DOHH2 (cell line): ENCODE data around the gene GOSR2.

ENCODE experiments used
- EZH2phosphoT487 ChIP-seq: fragments of 200-600 bp; sonication (generic); IDR thresholded peaks from 2 replicates; pipeline ENCODE4 v1.6.1; 2017; ENCODE audit warnings: borderline replicate concordance, mild to moderate bottlenecking, antibody characterized with exemption, low read length, moderate library complexity, mixed read lengths
- TF ChIP-seq, protein P1 (sequence below): fragments of 200-600 bp; sonication (generic); IDR thresholded peaks from one replicate; pipeline ENCODE4 v1.5.1; 2014; ENCODE audit warnings: antibody characterized with exemption, mild to moderate bottlenecking, low read depth, low read length; ENCODE audit not compliant: poor library complexity, severe bottlenecking

GRCh38 chr17:46991617-46992016, 68.7 kb downstream of the GOSR2 start:
- TF ChIP-seq, protein P1, sequence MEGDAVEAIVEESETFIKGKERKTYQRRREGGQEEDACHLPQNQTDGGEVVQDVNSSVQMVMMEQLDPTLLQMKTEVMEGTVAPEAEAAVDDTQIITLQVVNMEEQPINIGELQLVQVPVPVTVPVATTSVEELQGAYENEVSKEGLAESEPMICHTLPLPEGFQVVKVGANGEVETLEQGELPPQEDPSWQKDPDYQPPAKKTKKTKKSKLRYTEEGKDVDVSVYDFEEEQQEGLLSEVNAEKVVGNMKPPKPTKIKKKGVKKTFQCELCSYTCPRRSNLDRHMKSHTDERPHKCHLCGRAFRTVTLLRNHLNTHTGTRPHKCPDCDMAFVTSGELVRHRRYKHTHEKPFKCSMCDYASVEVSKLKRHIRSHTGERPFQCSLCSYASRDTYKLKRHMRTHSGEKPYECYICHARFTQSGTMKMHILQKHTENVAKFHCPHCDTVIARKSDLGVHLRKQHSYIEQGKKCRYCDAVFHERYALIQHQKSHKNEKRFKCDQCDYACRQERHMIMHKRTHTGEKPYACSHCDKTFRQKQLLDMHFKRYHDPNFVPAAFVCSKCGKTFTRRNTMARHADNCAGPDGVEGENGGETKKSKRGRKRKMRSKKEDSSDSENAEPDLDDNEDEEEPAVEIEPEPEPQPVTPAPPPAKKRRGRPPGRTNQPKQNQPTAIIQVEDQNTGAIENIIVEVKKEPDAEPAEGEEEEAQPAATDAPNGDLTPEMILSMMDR: no peak
- TF ChIP-seq EZH2phosphoT487: no peak
